ENCODE results near the gene RHOT2. TPM values are rescaled to one million over a fixed set of nuclear protein-coding genes. Genes with fewer than 3 reads are reported as not detected.

RHOT2 gene
- total RNA-seq, 6 experiments from 2014 or later: 73.9 to 93.4 (median 84.8) TPM

GRCh38 chr16:630815-631405 lies 37.0 kb upstream of the RHOT2 start, which contains the start of gene WFIKKN1:
WFIKKN1 (plus strand) TSS chr16:630985; CDS start chr16:631254, 269 bp downstream.
- H3K4me3 Mint-ChIP-seq: no peak within 1 kb of the TSS
- no peak for DNase-seq
- no peaks in the 10 kb centered on the region for H3K9me3 Mint-ChIP-seq
- no peaks in the 10 kb centered on the region; the same call in 1 of the 2 replicates for H3K27me3 Mint-ChIP-seq (ENCODE audit: insufficient read depth)
- no peak for TF ChIP-seq CTCF (IDR thresholded peaks at IDR 0.05)
- H3K36me3 Mint-ChIP-seq (ENCODE audit: low read depth): peaks cover 6% of the 10 kb centered on the region; the same call in 1 of the 2 replicates
- H3K27ac Mint-ChIP-seq: peak within 1 kb of the TSS; percentile 45; the same call in 1 of the 2 replicates
- H3K4me1 Mint-ChIP-seq (ENCODE audit: low read depth): peaks cover 12% of the 10 kb centered on the region

GRCh38 chr16:631808-632358 lies 36.0 kb upstream of the RHOT2 start:
- 0 out of 2 replicates have a peak, but pooled peaks cover 4% of the 10 kb centered on the region for H3K9me3 Mint-ChIP-seq
- H3K36me3 Mint-ChIP-seq (ENCODE audit: low read depth): no peaks in the 10 kb centered on the region; the same call in 1 of the 2 replicates
- H3K27me3 Mint-ChIP-seq (ENCODE audit: insufficient read depth): peaks cover 6% of the 10 kb centered on the region
- H3K4me1 Mint-ChIP-seq (ENCODE audit: low read depth): peaks cover 5% of the 10 kb centered on the region
- TF ChIP-seq CTCF (IDR thresholded peaks at IDR 0.05): no peak
- no peak for DNase-seq
- no peak overlapping the region for H3K4me3 Mint-ChIP-seq
- peak overlapping the region; percentile 45; the same call in 1 of the 2 replicates for H3K27ac Mint-ChIP-seq

GRCh38 chr16:632486-633335 lies 35.2 kb upstream of the RHOT2 start:
- Mint-ChIP-seq H3K4me1 (ENCODE audit: low read depth) (no peaks in the 10 kb centered on the region), H3K27ac (no peak overlapping the region)

GRCh38 chr16:633336-634050 lies 34.4 kb upstream of the RHOT2 start:
- Mint-ChIP-seq H3K9me3 (0 out of 2 replicates have a peak, but pooled peaks cover 4% of the 10 kb centered on the region), H3K4me1 (ENCODE audit: low read depth) (no peaks in the 10 kb centered on the region), H3K27me3 (ENCODE audit: insufficient read depth) (peaks cover 6% of the 10 kb centered on the region), H3K27ac (no peak overlapping the region), H3K36me3 (ENCODE audit: low read depth) (no peaks in the 10 kb centered on the region), H3K4me3 (no peak overlapping the region)
- TF ChIP-seq CTCF (IDR thresholded peaks at IDR 0.05): no peak
- no peak for DNase-seq

More at GRCh38 chr16:632486-633335, 35.2 kb upstream of the RHOT2 start:
- 0 out of 2 replicates have a peak, but pooled peaks cover 4% of the 10 kb centered on the region for H3K9me3 Mint-ChIP-seq
- peaks cover 6% of the 10 kb centered on the region for H3K27me3 Mint-ChIP-seq (ENCODE audit: insufficient read depth)
- no peak overlapping the region for H3K4me3 Mint-ChIP-seq
- no peak for DNase-seq
- no peak for TF ChIP-seq CTCF (IDR thresholded peaks at IDR 0.05)
- H3K36me3 Mint-ChIP-seq (ENCODE audit: low read depth): no peaks in the 10 kb centered on the region

- no peak for TF ChIP-seq CTCF (IDR thresholded peaks at IDR 0.05)
- H3K4me3 Mint-ChIP-seq: no peak overlapping the region; the same call in 1 of the 2 replicates
- no peak overlapping the region for H3K27ac Mint-ChIP-seq
- no peak for DNase-seq
- H3K4me1 Mint-ChIP-seq (ENCODE audit: low read depth): no peaks in the 10 kb centered on the region
- H3K9me3 Mint-ChIP-seq: 0 out of 2 replicates have a peak, but pooled peaks cover 4% of the 10 kb centered on the region
- H3K36me3 Mint-ChIP-seq (ENCODE audit: low read depth): no peaks in the 10 kb centered on the region
- peaks cover 8% of the 10 kb centered on the region for H3K27me3 Mint-ChIP-seq (ENCODE audit: insufficient read depth)
Measured at GRCh38 chr16:634051-634670, 33.8 kb upstream of the RHOT2 start.

All from HFFc6 (cell line).